PFSK-1 (cell line): ENCODE measurements around the gene GABBR2.

Experiments used
- FOXP2 ChIP-seq: optimal IDR thresholded peaks from 2 replicates; pipeline ENCODE3; 2011; ENCODE audit warnings: borderline replicate concordance, control low read depth, inconsistent platforms; ENCODE audit not compliant: insufficient read depth; ENCODE audit errors: extremely low read length, extremely low read depth
- POLR2AphosphoS5 ChIP-seq: IDR thresholded peaks from 2 replicates; pipeline ENCODE4 v1.6.1; 2012; ENCODE audit warnings: low read depth, mild to moderate bottlenecking, control low read depth, low read length, moderate library complexity
- REST ChIP-seq, 2 experiments: IDR thresholded peaks; 2 replicates each; pipeline versions ENCODE4 v1.6.1 to v1.8.0; 2011 to 2012; ENCODE audit warnings: low read depth in 2 of 2, low read length in 2 of 2, control low read depth in 1 of 2, inconsistent platforms in 1 of 2, mild to moderate bottlenecking in 1 of 2, moderate library complexity in 1 of 2; ENCODE audit not compliant: insufficient read depth in 1 of 2
- SIN3A ChIP-seq: IDR thresholded peaks from 2 replicates; pipeline ENCODE4 v1.6.1; 2012; ENCODE audit warnings: mild to moderate bottlenecking, low read length, moderate library complexity, borderline replicate concordance; ENCODE audit not compliant: insufficient read depth
- TAF1 ChIP-seq: IDR thresholded peaks from 2 replicates; pipeline ENCODE4 v1.6.1; 2012; ENCODE audit warnings: low read length, control low read depth, borderline replicate concordance; ENCODE audit not compliant: insufficient read depth

The GABBR2 gene

DNA sequence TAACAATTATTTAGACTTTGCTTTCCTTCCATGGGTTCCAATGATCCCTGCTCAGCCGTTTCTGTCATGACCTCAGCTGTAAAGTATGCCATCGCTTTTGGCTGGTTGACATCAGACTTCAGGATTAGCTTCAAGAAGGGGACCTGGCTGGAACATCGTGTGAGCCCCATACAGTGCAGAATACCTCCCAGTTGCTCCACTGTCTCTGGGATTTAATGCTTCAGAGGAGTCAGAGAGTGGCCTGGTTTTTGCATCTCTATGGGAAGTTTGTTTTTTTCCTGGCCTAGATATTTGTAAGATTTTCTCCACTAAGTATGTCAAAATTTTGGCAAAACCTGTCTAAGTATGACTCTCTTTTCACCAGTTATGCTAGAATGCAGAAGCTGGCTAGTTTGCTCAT, 216.9 kb downstream of the GABBR2 start:
- TF ChIP-seq POLR2AphosphoS5: no peak

DNA sequence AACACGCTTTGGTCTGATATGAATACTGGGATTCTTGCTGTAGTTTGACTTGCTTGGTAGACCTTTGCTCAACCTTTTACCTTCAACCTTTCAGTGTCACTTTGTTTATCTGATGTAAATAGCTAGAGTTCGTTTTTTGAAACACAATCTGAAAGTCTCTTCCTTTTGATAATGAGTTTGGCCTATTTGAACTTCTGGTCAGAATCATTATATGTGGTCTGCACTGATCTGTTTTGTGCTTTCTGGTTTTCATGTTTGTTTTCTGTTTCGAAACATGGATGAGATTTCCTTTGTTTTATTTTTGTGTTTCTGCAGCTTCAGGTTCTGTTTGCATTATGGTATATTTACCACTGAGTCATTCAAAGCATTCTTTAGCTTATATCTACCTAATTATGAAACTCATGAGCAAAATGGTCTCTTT, 217.5 kb downstream of the GABBR2 start:
- TF ChIP-seq POLR2AphosphoS5: no peak
- no peak for TF ChIP-seq TAF1
- TF ChIP-seq REST (IDR thresholded peaks at IDR 0.05; ENCODE audit: insufficient read depth in 1 of 2, low read depth in 2 of 2, low read length in 2 of 2): no peak
- TF ChIP-seq SIN3A: no peak
- no peak for TF ChIP-seq FOXP2

GRCh38 chr9:98488571-98489312, 220.0 kb downstream of the GABBR2 start:
- TF ChIP-seq TAF1 (no peak), SIN3A (no peak), FOXP2 (no peak), REST (IDR thresholded peaks at IDR 0.05; ENCODE audit: insufficient read depth in 1 of 2, low read depth in 2 of 2, low read length in 2 of 2) (no peak)

GRCh38 chr9:98485706-98486105, 223.0 kb downstream of the GABBR2 start:
- no peak for TF ChIP-seq POLR2AphosphoS5
- TF ChIP-seq TAF1: no peak
- TF ChIP-seq REST (IDR thresholded peaks at IDR 0.05; ENCODE audit: insufficient read depth in 1 of 2, low read depth in 2 of 2, low read length in 2 of 2): no peak
- TF ChIP-seq SIN3A: no peak
- no peak for TF ChIP-seq FOXP2

DNA sequence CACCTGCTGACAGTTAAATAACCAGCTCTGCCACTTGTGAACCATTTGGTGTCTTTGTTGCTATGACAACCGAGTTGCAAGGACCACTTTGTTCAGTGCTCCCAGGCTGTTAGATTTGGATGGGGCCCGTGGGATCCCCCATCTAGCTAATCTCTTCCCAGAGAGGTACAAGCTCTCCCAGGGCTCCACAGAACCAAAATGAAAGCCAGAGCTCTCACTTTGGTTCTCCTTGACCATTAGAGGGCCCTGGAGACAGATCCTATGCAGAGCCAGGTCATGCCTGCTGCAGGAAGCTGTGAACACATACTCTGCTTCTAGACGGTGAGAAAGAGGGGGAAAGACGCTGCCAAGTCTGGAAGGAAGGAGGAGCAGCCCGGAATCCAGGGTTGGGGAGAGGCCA, 224.6 kb downstream of the GABBR2 start:
- TF ChIP-seq SIN3A: no peak
- no peak for TF ChIP-seq FOXP2
- TF ChIP-seq TAF1: no peak
- no peak for TF ChIP-seq REST (IDR thresholded peaks at IDR 0.05; ENCODE audit: insufficient read depth in 1 of 2, low read depth in 2 of 2, low read length in 2 of 2)
- no peak for TF ChIP-seq POLR2AphosphoS5
